GM18870 (cell line): Measurements from ENCODE around the gene ARHGEF17.

Experiments used
- ATAC-seq: cut with Tn5 transposase; IDR thresholded peaks from one replicate; pipeline ENCODE4 v1.9.1; 2021; ENCODE audit warnings: moderate library complexity; ENCODE audit not compliant: unreplicated experiment

The ARHGEF17 gene

DNA sequence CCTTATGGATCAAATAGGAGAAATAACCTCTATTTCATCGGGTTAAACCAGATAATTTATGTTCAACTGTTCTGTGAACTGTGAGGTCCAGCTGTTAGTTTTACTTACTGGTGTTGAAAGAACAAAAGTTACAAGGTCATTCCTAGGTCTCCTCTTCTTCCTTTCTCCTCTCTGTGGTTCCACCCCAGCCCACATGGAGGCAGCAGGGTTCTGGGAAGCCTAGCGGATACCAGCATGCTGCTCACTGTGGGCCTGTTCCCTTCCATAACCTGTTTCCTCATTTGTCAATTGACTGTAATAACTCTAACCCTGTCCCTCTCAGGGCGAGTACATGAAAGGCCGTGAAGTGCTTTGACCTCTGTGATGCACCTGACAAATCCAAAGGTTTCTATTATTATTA lies 96.0 kb downstream of the ARHGEF17 start:
- no peak for ATAC-seq

DNA sequence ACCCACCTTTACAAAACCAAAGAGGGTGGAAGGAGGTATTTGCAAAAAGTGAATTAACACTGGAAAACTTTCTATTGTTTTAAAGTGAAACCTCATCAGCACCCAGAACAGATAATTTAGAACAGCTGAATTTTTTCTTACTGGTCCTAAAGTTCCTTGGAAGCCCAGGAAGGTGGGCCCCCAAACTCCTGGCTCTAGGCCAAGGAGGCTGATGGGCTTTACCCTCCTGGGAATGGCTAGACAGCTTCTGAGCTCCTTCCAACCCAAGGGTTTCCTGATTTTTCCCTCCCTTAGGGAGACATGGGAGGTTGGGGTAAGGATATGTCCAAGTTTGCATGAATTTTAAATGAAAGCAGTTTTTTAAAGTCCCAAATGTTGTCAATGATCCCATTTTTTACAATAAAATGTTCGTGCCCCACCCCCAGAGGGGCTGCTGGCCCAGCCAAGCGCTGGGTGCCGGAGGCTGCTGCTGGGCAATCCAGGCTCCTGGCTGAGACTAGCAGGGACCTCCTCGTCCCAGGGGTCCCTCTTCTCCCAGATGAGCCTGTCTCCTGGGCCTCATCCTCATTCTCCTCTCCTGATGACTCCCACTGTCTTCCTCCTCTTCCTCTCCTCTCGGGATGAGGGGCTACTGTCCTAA lies 96.5 kb downstream of the ARHGEF17 start:
- no peak for ATAC-seq

DNA sequence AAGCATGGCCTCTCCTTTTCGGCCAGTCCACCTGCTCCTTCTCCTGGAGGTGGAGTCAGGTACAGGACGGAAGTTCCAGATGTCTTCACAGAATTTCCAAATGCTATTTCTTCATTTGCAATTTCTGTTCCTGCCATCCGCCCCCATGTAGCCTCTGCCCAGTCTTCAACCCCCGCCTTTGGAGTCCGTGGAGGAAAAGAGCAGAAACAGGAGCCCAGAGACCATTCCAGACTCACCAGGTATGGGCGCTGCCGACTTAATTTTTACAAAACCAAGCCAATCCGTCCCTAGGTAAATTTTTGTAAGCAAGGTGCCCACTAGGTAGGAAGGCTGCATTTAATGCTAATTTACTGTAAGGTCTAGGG lies 97.1 kb downstream of the ARHGEF17 start:
- ATAC-seq: no peak

DNA sequence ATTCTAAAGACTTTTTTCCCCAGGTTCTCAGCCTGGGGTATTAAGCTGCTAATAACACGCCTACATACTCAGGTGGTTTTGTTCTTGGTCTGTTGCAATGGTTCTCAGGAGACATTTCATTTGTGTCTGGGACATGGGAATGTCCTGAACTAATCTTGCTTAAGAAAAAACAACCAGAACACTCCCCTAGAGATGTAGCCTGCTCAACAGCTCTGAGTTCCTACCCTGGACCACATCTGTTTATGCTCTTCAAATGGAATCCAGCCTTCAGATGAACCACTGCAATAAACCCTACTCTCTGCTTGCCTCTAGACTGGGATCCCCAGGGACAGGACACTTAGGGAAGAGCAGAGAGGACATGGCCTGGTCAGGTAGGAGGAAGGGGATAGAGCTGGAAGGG lies 98.1 kb downstream of the ARHGEF17 start:
- no peak for ATAC-seq

DNA sequence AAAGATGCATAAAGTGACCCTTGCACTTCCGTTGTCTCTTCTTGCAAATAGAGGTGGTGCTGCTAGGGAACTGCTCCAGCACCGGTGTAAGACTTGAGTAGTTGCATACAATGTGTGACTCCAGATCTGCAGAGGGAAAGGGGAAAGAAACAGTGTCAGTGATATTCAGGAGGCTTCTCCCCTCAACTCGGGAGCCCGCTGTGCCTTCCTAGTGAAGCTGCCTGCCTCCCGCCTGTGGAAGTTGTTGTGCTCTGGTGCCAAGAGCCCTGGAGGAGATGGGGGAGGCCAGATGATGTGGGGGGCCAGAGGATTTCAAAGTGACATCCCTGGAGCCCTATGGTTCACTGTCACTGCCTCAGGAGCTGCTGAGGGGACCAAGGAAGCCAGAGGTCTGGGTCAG lies 98.5 kb downstream of the ARHGEF17 start:
- ATAC-seq: no peak

DNA sequence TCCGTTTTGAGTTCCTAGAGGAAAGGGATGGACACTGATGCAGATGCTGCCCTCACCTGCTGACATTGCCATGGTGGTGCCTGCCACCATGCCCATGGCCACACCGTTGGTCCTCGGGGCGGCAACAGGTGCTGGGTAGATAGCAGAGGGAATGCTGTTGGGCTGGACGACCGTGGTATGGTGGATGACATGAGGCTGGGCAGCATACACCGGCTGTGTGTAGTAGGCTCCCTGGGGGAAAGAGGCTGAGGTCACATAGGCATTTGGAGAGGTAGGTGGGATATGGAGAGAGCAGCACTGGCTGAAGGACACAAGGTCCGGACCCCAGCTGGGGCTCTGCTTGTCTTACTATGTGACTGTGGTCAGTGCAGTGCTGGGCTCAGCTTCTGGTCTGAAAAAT lies 101.4 kb downstream of the ARHGEF17 start:
- ATAC-seq: no peak

DNA sequence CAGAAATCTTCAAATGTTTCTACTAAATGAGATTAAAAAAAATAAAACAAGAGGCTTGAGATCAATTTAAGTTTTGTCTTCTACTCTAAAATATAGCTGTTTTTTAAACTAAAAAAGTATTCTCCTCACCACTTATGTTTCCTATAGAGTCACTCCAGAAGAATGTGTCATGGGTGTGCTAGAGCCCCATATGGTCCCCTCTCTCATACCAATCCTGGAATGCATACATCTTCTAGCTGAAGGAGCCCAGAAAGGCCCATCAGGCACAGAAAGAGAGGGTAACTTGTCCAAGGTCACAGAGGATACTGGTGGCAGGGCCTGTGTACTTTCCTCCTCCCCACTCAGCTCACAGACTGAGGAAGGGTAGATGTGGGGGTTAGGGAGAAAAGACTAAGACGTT lies 102.6 kb downstream of the ARHGEF17 start:
- no peak for ATAC-seq

DNA sequence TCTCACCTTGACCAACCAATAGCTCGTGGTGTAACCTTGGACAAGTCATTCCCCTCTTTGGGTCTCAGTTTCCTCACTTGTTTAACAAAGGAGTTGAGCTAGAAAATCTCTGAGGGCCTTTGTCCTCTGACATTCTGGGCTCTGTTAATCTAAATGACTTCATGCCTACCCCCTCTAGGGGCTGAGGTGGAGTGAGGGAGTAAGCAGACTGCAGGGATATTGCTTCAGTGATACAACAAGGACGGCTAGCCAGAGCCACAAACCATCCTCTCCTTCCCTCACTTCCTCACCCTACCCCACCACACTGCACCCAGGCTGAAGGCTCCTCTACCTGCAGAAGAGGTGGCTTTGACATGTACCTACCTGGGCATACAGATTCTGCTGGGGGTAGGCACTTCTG lies 103.0 kb downstream of the ARHGEF17 start:
- ATAC-seq: no peak

DNA sequence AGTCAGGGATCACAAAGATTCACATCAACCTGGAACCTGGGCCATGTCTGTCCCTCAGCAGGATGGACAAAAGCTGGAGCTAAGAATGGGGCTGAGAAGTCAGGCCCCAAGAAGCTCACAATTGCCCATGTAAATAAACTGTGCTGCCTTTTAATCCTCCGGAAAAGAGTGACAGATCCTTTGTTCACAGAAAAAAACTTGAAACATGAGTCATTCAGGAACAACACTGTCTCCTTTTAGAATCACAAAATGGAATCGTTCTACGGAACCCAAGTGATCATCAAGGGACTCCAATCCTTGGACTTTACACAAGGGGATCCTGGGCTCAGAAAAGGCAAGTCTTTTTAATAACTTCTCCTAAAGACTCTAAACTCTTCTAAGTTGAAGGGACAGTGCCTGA lies 104.2 kb downstream of the ARHGEF17 start:
- no peak for ATAC-seq

DNA sequence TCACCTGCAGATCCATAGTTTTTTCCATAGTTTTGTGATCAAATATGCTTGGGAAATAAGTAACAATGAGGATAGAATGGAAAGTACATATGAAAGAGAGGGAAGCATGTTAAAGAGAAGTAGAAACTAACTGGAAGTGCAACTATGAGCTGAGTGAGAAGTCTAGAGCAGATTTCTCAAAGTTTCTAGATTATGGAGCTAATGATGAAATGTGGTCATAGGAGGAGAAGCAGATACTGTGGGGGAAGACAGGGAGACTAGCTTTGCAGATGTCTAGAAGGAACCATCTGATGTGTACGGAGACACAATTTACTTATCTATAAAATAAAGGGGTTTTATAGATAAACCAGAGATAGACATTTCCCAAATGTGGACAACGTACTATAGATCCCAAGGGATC lies 105.2 kb downstream of the ARHGEF17 start:
- no peak for ATAC-seq

DNA sequence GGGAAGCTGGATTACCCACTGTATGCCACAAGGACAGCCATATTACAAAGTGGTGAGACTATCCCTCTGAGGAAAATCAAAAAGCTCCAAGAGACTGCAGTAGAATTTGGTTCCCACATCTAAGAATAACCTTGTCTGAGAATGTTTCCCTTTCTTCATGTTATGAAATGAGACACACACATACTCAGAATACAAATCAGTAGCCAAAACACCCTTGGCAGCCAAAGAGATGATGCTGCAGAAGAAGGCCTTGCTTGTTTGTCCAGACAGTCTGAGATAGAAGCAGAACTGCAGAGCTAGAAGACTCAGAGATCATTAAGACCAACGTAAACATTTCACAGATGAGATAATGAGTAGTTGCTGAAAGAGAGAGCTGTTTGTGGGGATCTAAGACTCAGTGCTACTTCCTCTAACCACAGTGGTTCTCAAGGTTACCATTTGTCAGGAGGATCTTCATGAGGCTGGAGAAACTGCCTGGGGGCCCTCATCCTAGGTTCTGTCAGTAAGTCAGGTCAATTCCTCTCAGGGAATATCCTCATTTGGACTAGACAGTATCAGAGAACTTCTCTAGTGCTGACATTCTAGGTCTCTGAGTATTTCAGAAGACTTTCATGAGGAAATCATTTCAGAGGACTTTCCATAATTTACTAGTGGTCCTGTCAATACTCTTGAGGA lies 107.0 kb downstream of the ARHGEF17 start:
- ATAC-seq: no peak

DNA sequence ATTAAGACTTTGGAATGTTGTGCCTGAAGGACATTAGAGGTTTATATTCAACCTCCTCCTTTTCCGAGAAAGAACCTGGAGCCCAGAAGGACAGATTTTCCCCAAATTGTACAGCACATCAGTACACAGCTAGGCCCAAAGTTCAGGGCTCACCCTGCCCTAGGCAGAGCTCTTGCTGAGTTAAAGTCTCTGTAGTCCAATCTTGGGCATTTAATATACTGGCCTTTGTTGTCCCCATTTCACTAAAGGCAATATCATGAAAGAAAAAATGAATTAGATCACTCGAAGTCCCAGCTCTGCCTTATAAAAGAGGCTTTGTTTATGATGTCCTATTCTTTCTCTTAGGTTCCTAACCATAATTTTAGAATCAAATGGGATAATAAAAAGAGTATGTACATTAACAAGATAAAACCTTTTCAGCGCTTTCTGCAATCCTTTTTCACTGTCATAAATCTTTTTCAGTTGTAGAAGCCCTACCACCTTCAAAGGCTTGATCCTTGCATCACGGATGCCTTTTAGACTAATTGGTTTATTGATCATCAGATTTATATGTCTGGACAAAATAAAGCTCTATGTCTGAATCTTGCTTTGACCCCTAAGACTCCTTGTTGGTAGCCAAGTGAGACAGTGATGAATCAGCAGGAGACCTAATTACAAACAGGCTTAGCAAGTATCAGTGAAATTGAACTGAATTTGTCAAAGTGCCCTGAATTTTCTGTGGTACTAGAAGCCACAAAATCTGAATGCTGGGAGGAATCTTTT lies 108.0 kb downstream of the ARHGEF17 start:
- no peak for ATAC-seq

DNA sequence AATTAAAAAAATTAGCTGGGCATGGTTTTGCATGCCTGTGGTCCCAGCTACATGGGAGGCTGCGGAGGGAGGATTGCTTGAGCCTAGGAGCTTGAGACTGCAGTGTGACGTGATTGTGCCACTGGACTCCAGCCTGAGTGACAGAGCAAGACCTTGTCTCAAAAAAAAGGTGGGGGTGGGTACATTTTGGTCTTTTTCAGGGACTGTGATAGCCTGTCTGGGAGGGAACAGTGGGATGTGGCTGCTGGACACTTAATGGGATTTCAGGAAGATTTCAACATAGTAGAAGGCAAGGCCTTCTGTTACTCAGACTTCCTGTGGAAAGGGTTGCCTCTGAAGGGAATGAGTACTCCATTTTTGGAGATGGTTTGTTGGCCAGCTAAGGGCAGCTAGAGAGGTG lies 108.7 kb downstream of the ARHGEF17 start:
- ATAC-seq: no peak
